Tibial artery (tissue), 4 donors: ENCODE results near the gene FOSL1.

ENCODE experiments used
- DNase-seq, 2 donors: peaks; one replicate each; pipeline ENCODE4 v3.0.0-alpha.2; 2019
- H3K27ac ChIP-seq, 2 donors: fragments of 200-600 bp; sonication (generic) in 1 of 2; 1 replicate in 1 of 2; 2 replicates in 1 of 2; pipeline ENCODE4 v1.5.1; 2018 to 2019; ENCODE audit warnings: mild to moderate bottlenecking in 1 of 2
- H3K27me3 ChIP-seq, 2 donors: fragments of 200-600 bp; sonication (generic) in 1 of 2; one replicate each; pipeline versions ENCODE4 v1.5.1 to v1.6.0; 2016 to 2019
- H3K36me3 ChIP-seq, 3 donors: fragments of 200-600 bp; sonication (generic) in 2 of 3; one replicate each; pipeline ENCODE4 v1.5.1; 2016 to 2019; ENCODE audit warnings: mild to moderate bottlenecking in 2 of 3
- H3K4me1 ChIP-seq, 4 donors: fragments of 200-600 bp; sonication (generic) in 2 of 4; 1 replicate in 3 of 4; 2 replicates in 1 of 4; pipeline ENCODE4 v1.5.1; 2016 to 2019
- H3K4me3 ChIP-seq, 2 donors: fragments of 200-600 bp; sonication (generic) in 1 of 2; 1 replicate in 1 of 2; 2 replicates in 1 of 2; pipeline ENCODE4 v1.5.1; 2018 to 2019; ENCODE audit warnings: mild to moderate bottlenecking in 2 of 2
- H3K9me3 ChIP-seq, 3 donors: fragments of 200-600 bp; sonication (generic) in 1 of 3; one replicate each; pipeline ENCODE4 v1.5.1; 2016 to 2019
- intact Hi-C: fragments of 100-400 bp; cut with DNase I; formaldehyde crosslinking; loops from one replicate; pipeline ENCODE4 v1.15.0; 2023; ENCODE audit warnings: low total_unique reads
- TF ChIP-seq, protein P1 (sequence below), 2 experiments: fragments of 200-600 bp in 1 of 2; fragments of 450-650 bp in 1 of 2; IDR thresholded peaks; one replicate each; pipeline ENCODE4 v1.5.1; 2017 to 2019; ENCODE audit warnings: antibody characterized with exemption in 2 of 2, mild to moderate bottlenecking in 1 of 2, moderate library complexity in 1 of 2

FOSL1 gene

DNA sequence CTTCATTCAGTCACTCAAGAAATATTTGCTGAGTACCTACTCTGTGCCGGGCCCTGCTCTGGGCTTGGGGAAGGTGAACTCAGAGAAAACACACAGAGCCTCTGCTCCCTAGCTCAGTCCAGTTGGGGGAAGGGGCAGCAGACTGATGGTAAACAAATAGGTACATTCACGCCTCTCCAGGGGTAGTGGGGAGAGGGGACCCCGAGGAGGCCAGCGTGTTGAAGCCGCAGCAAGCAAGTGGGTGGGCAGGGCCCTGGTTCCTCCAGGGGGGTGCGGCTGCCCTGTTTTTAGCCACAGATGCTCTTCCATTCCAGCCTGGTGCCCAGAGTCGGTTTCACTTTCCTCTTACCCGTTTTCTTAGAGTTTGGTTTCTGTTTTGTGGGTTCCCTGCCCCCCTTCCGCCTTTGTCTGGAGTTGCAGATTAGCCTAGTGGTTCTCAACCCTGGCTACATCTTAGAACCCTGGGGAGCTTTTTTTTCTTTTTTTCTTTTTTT is 27.8 kb upstream of the FOSL1 start:
- intact Hi-C loops, result no loop called here
- no peak overlapping the region for H3K4me3 ChIP-seq
- H3K4me1 ChIP-seq, result no peaks in the 10 kb centered on the region
- peaks cover under 1 to 12% (median 5%) of the 10 kb centered on the region in 3 donors for H3K36me3 ChIP-seq
- DNase-seq, result no peak
- no peaks in the 10 kb centered on the region for H3K9me3 ChIP-seq
- H3K27me3 ChIP-seq, result peaks cover 0 to 2% of the 10 kb centered on the region in 2 donors
- TF ChIP-seq, protein P1, sequence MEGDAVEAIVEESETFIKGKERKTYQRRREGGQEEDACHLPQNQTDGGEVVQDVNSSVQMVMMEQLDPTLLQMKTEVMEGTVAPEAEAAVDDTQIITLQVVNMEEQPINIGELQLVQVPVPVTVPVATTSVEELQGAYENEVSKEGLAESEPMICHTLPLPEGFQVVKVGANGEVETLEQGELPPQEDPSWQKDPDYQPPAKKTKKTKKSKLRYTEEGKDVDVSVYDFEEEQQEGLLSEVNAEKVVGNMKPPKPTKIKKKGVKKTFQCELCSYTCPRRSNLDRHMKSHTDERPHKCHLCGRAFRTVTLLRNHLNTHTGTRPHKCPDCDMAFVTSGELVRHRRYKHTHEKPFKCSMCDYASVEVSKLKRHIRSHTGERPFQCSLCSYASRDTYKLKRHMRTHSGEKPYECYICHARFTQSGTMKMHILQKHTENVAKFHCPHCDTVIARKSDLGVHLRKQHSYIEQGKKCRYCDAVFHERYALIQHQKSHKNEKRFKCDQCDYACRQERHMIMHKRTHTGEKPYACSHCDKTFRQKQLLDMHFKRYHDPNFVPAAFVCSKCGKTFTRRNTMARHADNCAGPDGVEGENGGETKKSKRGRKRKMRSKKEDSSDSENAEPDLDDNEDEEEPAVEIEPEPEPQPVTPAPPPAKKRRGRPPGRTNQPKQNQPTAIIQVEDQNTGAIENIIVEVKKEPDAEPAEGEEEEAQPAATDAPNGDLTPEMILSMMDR (IDR thresholded peaks at IDR 0.05), result no peak
- no peak overlapping the region for H3K27ac ChIP-seq

DNA sequence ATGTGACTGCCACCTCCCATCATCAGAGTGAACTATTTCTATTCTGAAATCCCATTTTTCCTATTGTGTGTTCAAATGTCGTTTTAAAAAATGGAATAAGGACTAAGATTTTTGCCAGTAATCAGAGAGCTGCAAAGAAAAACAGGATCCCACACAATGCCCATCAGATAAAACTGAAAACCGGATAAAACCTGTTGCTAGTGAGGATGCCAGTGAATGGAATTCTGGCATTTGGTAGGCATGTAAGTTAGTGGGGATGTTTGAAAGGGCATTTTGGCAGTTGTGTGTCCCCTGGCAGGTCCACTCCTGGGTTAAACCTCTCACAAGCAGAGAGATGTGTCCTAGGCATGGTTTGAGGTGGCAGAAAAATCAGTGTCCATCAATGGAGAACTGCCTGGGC is 25.2 kb upstream of the FOSL1 start:
- TF ChIP-seq, protein P1 (IDR thresholded peaks at IDR 0.05), result no peak
- intact Hi-C loops, result no loop called here
- no peak overlapping the region for H3K27ac ChIP-seq
- H3K4me3 ChIP-seq, result no peak overlapping the region
- DNase-seq, result no peak
- no peaks in the 10 kb centered on the region for H3K27me3 ChIP-seq
- peaks cover 13 to 32% (median 20%) of the 10 kb centered on the region in 3 donors for H3K36me3 ChIP-seq
- peaks cover 0 to 11% (median 9%) of the 10 kb centered on the region in 4 donors for H3K4me1 ChIP-seq
- no peaks in the 10 kb centered on the region for H3K9me3 ChIP-seq

DNA sequence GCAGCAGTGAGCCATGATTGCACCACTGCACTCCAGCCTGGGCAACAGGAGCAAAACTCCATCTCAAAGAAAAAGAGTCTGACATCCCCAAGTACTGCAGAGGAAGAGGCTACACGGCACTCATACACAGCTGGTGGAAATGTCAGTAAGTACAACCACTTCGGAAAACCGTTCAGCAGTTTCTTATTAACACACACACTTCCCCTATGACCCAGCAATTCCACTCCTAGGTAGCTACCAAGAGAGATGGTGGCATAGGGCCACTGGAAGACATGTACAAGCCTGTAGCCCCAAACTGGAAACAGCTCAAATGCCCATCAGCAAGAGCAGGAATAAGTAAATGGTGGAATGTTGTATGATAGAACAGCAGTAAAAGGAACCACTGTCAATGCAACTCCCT is 22.4 kb upstream of the FOSL1 start:
- Histone ChIP-seq H3K4me3 (no peak overlapping the region), H3K27me3 (no peaks in the 10 kb centered on the region), H3K4me1 (peaks cover 3 to 23% (median 22%) of the 10 kb centered on the region in 4 donors), H3K36me3 (peaks cover 13 to 32% (median 20%) of the 10 kb centered on the region in 3 donors), H3K27ac (no peak overlapping the region), H3K9me3 (no peaks in the 10 kb centered on the region)
- TF ChIP-seq, protein P1 (IDR thresholded peaks at IDR 0.05), result no peak
- intact Hi-C loops, result loop anchor here (5.0 kb wide), 1 partner anchor 40 kb away; the partner anchor contains the start of gene SART1
- DNase-seq, result no peak

DNA sequence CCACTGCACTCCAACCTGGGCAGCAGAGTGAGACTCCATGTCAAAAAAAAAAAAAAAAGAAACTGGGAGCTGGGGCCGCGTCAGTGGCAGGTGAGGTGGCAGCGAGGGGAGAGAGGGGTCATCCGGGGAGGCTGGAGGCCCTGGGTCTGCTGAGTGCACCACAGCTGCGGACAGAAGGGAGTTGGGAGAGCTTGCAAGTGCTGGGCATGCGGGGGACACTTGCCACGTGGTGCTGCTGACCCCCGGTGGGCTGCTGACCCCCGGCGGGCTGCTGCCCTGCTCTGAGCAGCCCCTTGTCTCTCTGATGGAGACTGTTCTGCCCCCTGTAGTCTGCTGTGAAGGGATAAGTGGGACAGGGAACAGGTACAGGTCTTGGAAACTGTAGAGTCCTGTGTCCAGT is 21.7 kb upstream of the FOSL1 start:
- Histone ChIP-seq H3K4me3 (no peak overlapping the region), H3K9me3 (no peaks in the 10 kb centered on the region), H3K4me1 (peaks cover 5 to 30% (median 29%) of the 10 kb centered on the region in 4 donors), H3K27me3 (no peaks in the 10 kb centered on the region), H3K36me3 (peaks cover 13 to 32% (median 20%) of the 10 kb centered on the region in 3 donors), H3K27ac (no peak overlapping the region)
- DNase-seq, result no peak
- intact Hi-C loops, result loop anchor here (5.0 kb wide), 1 partner anchor 40 kb away; the partner anchor contains the start of gene SART1
- TF ChIP-seq, protein P1 (IDR thresholded peaks at IDR 0.05), result no peak

DNA sequence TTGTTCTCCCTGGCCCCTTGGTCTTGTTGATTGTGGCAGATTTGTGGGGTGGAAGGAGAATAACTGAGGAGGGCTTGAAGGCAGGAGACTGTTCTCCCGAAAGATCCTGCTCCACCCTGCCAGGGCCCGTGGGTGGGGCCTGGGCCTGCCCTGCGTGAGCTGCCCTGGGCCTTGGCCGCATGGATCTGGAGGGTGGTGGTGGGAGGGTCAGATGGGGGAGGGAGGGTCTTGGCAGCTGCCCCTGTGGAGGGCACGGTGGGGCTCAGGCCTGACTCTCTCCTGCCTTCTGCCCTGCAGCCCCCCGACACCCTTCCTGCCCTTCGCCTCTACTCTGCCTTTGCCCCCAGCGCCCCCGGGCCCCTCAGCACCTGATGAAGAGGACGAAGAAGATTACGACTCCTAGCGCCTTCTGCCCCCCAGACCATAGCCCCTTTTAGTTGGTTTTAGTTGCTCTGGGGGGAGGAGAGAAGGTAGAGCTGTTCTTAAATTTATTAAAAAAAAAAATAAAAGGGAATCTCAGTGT is 20.9 kb upstream of the FOSL1 start:
- Histone ChIP-seq H3K4me3 (peak overlapping the region; percentile 89 to 92), H3K27ac (peak overlapping the region; percentile 87 to 90), H3K4me1 (peaks cover 5 to 38% (median 37%) of the 10 kb centered on the region in 4 donors), H3K9me3 (no peaks in the 10 kb centered on the region), H3K36me3 (peaks cover 13 to 32% (median 20%) of the 10 kb centered on the region in 3 donors), H3K27me3 (no peaks in the 10 kb centered on the region)
- TF ChIP-seq, protein P1 (IDR thresholded peaks at IDR 0.05), result no peak
- no peak for DNase-seq
- intact Hi-C loops, result loop anchor here (5.0 kb wide), 1 partner anchor 41 kb away; the partner anchor contains the start of gene SART1
